Measurements from ENCODE around the gene ZNF304.

- no peak for TF ChIP-seq CTCF (IDR thresholded peaks at IDR 0.05)
- no peak for TF ChIP-seq POLR2A (IDR thresholded peaks at IDR 0.05; ENCODE audit: low read depth)
- no peak for TF ChIP-seq EP300 (IDR thresholded peaks at IDR 0.05)
- TF ChIP-seq POLR2AphosphoS5 (IDR thresholded peaks at IDR 0.05) = no peak
These were observed 33.6 kb upstream of the ZNF304 start for GRCh38 chr19:57317503-57317902.

All from esophagus muscularis mucosa (tissue), 4 donors.